SK-N-SH (cell line): ENCODE data around the gene IFIT5. TPM values are rescaled to one million over a fixed set of nuclear protein-coding genes. Genes with fewer than 3 reads are reported as not detected.

ENCODE experiments used
- CTCF ChIA-PET: fragments of 300-600, 350-600 bp; formaldehyde crosslinking; extraction: SDS; loops from one replicate; lab custom pipeline; 2021; lab: Yijun Ruan, JAX
- POLR2A ChIA-PET: fragments of 350-600 bp; sonication (Branson Sonifier 250); formaldehyde crosslinking; extraction: SDS; loops from one replicate; lab custom pipeline; 2020; ENCODE audit warnings: antibody characterized with exemption, inconsistent platforms; lab: Yijun Ruan, JAX
- DNase-seq: peaks from one replicate; pipeline ENCODE4 v3.0.0; 2012
- H2AFZ ChIP-seq: fragments of 200-600 bp; sonication (generic); 2 replicates; pipeline ENCODE4 v1.8.1; 2016; ENCODE audit warnings: antibody characterized with exemption, mild to moderate bottlenecking, low read depth
- H3F3A ChIP-seq: fragments of 200-600 bp; sonication (generic); replicated peaks from 2 replicates; pipeline ENCODE3; 2016; ENCODE audit warnings: antibody characterized with exemption, mild to moderate bottlenecking; ENCODE audit not compliant: insufficient read depth
- H3K27ac ChIP-seq, 2 experiments: fragments of 200-500 bp in 1 of 2; fragments of 200-600 bp in 1 of 2; sonication (Bioruptor generic) in 1 of 2; sonication (generic), shearing (Covaris generic) in 1 of 2; 2 replicates each; pipeline versions ENCODE4 v1.5.1 to v1.6.1; 2014 to 2016; ENCODE audit warnings: low read depth in 2 of 2, inconsistent platforms in 1 of 2, low read length in 1 of 2, mild to moderate bottlenecking in 1 of 2, mixed read lengths in 1 of 2
- H3K27me3 ChIP-seq: fragments of 200-600 bp; sonication (generic), shearing (Covaris generic); 2 replicates; pipeline ENCODE4 v1.6.1; 2016; ENCODE audit warnings: mixed run types; ENCODE audit not compliant: insufficient read depth
- H3K36me3 ChIP-seq, 2 experiments: fragments of 200-500 bp in 1 of 2; fragments of 200-600 bp in 1 of 2; sonication (Bioruptor generic) in 1 of 2; sonication (generic) in 1 of 2; replicated peaks in 1 of 2; 2 replicates each; pipeline versions ENCODE3 to v1.5.1; 2014 to 2016; ENCODE audit warnings: low read length in 1 of 2, mild to moderate bottlenecking in 1 of 2; ENCODE audit not compliant: insufficient read depth in 2 of 2, control insufficient read depth in 1 of 2
- H3K4me1 ChIP-seq, 2 experiments: fragments of 200-500 bp in 1 of 2; fragments of 200-600 bp in 1 of 2; sonication (Bioruptor generic) in 1 of 2; sonication (generic), shearing (Covaris generic) in 1 of 2; 2 replicates each; pipeline versions ENCODE4 v1.5.1 to v1.6.1; 2014 to 2016; ENCODE audit warnings: low read depth in 1 of 2, low read length in 1 of 2, mixed run types in 1 of 2; ENCODE audit not compliant: insufficient read depth in 2 of 2, control insufficient read depth in 1 of 2
- H3K4me2 ChIP-seq: fragments of 200-600 bp; sonication (generic), shearing (Covaris generic); 2 replicates; pipeline ENCODE4 v1.6.1; 2017; ENCODE audit warnings: mixed run types
- H3K4me3 ChIP-seq, 2 experiments: fragments of 200-500 bp in 1 of 2; fragments of 200-600 bp in 1 of 2; sonication (Bioruptor generic) in 1 of 2; sonication (generic), shearing (Covaris generic) in 1 of 2; 2 replicates each; pipeline versions ENCODE4 v1.5.1 to v1.8.1; 2014 to 2016; ENCODE audit warnings: low read depth in 2 of 2, inconsistent platforms in 1 of 2, low read length in 1 of 2, mild to moderate bottlenecking in 1 of 2, mixed read lengths in 1 of 2, moderate library complexity in 1 of 2
- H3K79me2 ChIP-seq: fragments of 200-600 bp; sonication (generic); 2 replicates; pipeline ENCODE4 v1.8.1; 2017; ENCODE audit warnings: mild to moderate bottlenecking; ENCODE audit not compliant: insufficient read depth
- H3K9ac ChIP-seq: fragments of 200-600 bp; sonication (generic); 2 replicates; pipeline ENCODE4 v1.6.1; 2017; ENCODE audit warnings: mixed run types
- H3K9me2 ChIP-seq: fragments of 200-600 bp; sonication (generic); 2 replicates; pipeline ENCODE4 v1.6.1; 2017; ENCODE audit warnings: mixed run types
- H3K9me3 ChIP-seq: fragments of 200-600 bp; sonication (generic); 2 replicates; pipeline ENCODE4 v1.6.1; 2017; ENCODE audit warnings: mixed run types, mild to moderate bottlenecking, moderate library complexity
- H4K20me1 ChIP-seq: fragments of 200-600 bp; sonication (generic); 2 replicates; pipeline ENCODE4 v1.6.1; 2017; ENCODE audit warnings: mild to moderate bottlenecking, mixed run types; ENCODE audit not compliant: insufficient read depth
- ELF1 ChIP-seq: IDR thresholded peaks from 2 replicates; pipeline ENCODE4 v1.4.0; 2012
- EP300 ChIP-seq, 2 experiments: IDR thresholded peaks; 2 replicates each; pipeline versions ENCODE4 v1.4.0 to v1.6.1; 2012; ENCODE audit warnings: borderline replicate concordance in 1 of 2, low read depth in 1 of 2, low read length in 1 of 2
- FOXJ3 ChIP-seq: sonication (generic); formaldehyde crosslinking; IDR thresholded peaks from 2 replicates; pipeline ENCODE4 v1.5.1; 2020; ENCODE audit warnings: mild to moderate bottlenecking, missing genetic modification reagents
- FOXM1 ChIP-seq: IDR thresholded peaks from 2 replicates; pipeline ENCODE4 v1.4.0; 2012; ENCODE audit warnings: low read depth, mild to moderate bottlenecking
- GATA2 ChIP-seq: sonication (generic); formaldehyde crosslinking; IDR thresholded peaks from 2 replicates; pipeline ENCODE4 v1.5.0; 2020; ENCODE audit warnings: mild to moderate bottlenecking, missing genetic modification reagents
- JUND ChIP-seq: IDR thresholded peaks from 2 replicates; pipeline ENCODE4 v1.4.0; 2012
- MAX ChIP-seq: IDR thresholded peaks from 2 replicates; pipeline ENCODE4 v1.4.0; 2012; ENCODE audit warnings: low read depth
- NFIC ChIP-seq: IDR thresholded peaks from 2 replicates; pipeline ENCODE4 v1.4.0; 2012; ENCODE audit warnings: borderline replicate concordance
- POLR2AphosphoS5 ChIP-seq: IDR thresholded peaks from 2 replicates; pipeline ENCODE4 v1.6.1; 2012; ENCODE audit warnings: low read depth, low read length
- RAD21 ChIP-seq: IDR thresholded peaks from 2 replicates; pipeline ENCODE4 v1.6.1; 2012; ENCODE audit warnings: mild to moderate bottlenecking, low read length
- SIN3A ChIP-seq: IDR thresholded peaks from 2 replicates; pipeline ENCODE4 v1.6.1; 2012; ENCODE audit warnings: low read depth, mild to moderate bottlenecking, low read length, moderate library complexity, borderline replicate concordance
- TAF1 ChIP-seq: IDR thresholded peaks from 2 replicates; pipeline ENCODE4 v1.6.1; 2012; ENCODE audit warnings: low read depth, mild to moderate bottlenecking, low read length, moderate library complexity, borderline replicate concordance
- USF1 ChIP-seq: IDR thresholded peaks from 2 replicates; pipeline ENCODE4 v1.4.0; 2012; ENCODE audit warnings: low read depth, borderline replicate concordance
- YY1 ChIP-seq: IDR thresholded peaks from 2 replicates; pipeline ENCODE4 v1.4.0; 2012; ENCODE audit warnings: low read depth, mild to moderate bottlenecking
- WGBS: methylation state at CpG from one replicate; pipeline ENCODE4 v1.1.6; 2017; ENCODE audit warnings: low lambda C conversion rate; 5-methylcytosine and 5-hydroxymethylcytosine counted together
- polyA plus RNA-seq, 3 experiments: library from polyadenylated mRNA; depleted of rRNA; stranded (reverse); fragments of >200 nt; gene quantifications; 2 replicates each; pipeline ENCODE4 v1.2.3, GENCODE V29; 2012
- TF ChIP-seq, protein P1 (sequence below): IDR thresholded peaks from 2 replicates; pipeline ENCODE4 v1.6.1; 2012; ENCODE audit warnings: mild to moderate bottlenecking, low read depth, low read length, moderate library complexity
- TF ChIP-seq, protein P2 (sequence below): IDR thresholded peaks from 2 replicates; pipeline ENCODE4; 2012

IFIT5 gene
- polyA plus RNA-seq, 1 of the 3 experiments (the other 2 are of a cell fraction): 2.7 TPM

DNA sequence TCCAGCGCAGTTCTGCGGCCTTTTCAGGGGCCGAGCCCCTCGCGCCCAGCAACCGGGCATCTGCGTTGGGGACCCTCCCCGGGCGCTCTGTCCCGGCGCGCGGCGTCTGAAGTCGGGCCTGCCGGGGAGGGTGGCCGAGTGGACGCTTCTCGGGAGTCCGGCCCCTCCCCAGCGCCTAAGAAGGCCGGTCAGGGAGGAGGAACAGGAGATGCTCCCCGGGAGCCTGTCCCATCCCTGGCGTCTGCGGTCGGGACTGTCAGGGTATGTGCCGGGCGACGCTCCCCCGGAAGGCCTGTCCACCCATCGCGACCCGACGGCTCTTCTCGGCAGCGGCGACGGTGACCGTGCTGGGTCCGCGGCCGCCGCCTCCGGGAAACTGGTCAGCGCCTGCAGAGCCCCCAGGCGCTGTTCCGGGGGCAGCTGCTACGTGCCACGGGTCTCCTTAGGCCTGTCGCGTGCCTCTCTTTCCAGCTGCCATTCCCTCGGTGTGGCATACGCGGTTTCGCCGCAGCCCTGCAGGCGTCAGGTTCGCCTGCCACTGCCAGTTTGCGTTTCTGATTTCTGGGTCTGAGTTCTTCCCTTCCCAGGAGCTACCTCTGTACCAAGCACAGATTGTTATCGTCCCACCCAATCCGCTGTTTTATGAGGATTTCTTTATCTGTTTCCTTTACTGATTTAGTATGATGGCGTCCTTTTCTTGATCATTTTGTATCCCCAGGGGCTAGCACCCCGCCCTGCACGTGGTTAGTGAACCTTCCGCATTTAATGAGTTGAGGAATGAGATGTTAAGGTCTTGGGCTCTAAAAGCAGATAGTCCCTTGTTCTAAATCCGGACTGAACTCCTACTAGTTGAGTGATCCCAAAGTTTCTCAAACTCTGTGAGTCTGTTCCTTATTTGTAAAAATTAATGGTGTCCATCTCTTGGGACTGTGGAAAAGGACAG is 782 bp downstream of the IFIT5 start:
- 12% methylated on average over 36 of the region's 66 CpGs for WGBS
- H3K27me3 ChIP-seq: no peaks in the 10 kb centered on the region
- H3K36me3 ChIP-seq: peaks cover 8 to 20% of the 10 kb centered on the region in 2 experiments
- H4K20me1 ChIP-seq: no peaks in the 10 kb centered on the region
- H2AFZ ChIP-seq: peak overlapping the region; percentile 99
- peaks cover 17% of the 10 kb centered on the region for H3K79me2 ChIP-seq
- no peaks in the 10 kb centered on the region for H3K9me3 ChIP-seq
- H3K27ac ChIP-seq: peak overlapping the region; percentile 85 to 92
- ChIA-PET POLR2A (interaction anchor here (0.9 to 1.6 kb wide), 2 partner anchors 132 to 164 kb away, joined by 3 read pairs; partner anchors contain the start of gene LIPA), CTCF (interaction anchor here (0.8 to 1.0 kb wide), 2 partner anchors 100 to 149 kb away, joined by 3 read pairs; no protein-coding TSS in a partner anchor)
- peak overlapping the region; percentile 72 to 77 for H3K4me3 ChIP-seq
- TF ChIP-seq, protein P1, sequence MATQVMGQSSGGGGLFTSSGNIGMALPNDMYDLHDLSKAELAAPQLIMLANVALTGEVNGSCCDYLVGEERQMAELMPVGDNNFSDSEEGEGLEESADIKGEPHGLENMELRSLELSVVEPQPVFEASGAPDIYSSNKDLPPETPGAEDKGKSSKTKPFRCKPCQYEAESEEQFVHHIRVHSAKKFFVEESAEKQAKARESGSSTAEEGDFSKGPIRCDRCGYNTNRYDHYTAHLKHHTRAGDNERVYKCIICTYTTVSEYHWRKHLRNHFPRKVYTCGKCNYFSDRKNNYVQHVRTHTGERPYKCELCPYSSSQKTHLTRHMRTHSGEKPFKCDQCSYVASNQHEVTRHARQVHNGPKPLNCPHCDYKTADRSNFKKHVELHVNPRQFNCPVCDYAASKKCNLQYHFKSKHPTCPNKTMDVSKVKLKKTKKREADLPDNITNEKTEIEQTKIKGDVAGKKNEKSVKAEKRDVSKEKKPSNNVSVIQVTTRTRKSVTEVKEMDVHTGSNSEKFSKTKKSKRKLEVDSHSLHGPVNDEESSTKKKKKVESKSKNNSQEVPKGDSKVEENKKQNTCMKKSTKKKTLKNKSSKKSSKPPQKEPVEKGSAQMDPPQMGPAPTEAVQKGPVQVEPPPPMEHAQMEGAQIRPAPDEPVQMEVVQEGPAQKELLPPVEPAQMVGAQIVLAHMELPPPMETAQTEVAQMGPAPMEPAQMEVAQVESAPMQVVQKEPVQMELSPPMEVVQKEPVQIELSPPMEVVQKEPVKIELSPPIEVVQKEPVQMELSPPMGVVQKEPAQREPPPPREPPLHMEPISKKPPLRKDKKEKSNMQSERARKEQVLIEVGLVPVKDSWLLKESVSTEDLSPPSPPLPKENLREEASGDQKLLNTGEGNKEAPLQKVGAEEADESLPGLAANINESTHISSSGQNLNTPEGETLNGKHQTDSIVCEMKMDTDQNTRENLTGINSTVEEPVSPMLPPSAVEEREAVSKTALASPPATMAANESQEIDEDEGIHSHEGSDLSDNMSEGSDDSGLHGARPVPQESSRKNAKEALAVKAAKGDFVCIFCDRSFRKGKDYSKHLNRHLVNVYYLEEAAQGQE: no peak
- no peak for TF ChIP-seq SIN3A
- TF ChIP-seq EP300 (IDR thresholded peaks at IDR 0.05; ENCODE audit: borderline replicate concordance in 1 of 2, low read depth in 1 of 2, low read length in 1 of 2): no peak
- TF ChIP-seq TAF1: no peak
- TF ChIP-seq FOXJ3 (CRISPR knock-in tag): 0 out of 2 replicates have a peak, but pooled peaks have one; percentile 17
- no peak for TF ChIP-seq NFIC
- TF ChIP-seq YY1: 0 out of 2 replicates have a peak, but pooled peaks have one; percentile 5
- TF ChIP-seq POLR2AphosphoS5: no peak
- no peak for TF ChIP-seq RAD21
- TF ChIP-seq FOXM1: no peak
- TF ChIP-seq ELF1: no peak
- no peak for TF ChIP-seq USF1
- TF ChIP-seq JUND: no peak
- TF ChIP-seq MAX: peak; percentile 2; the same call in 1 of the 2 replicates
- peak; percentile 14; the same call in 1 of the 2 replicates for TF ChIP-seq GATA2 (CRISPR knock-in tag)
- TF ChIP-seq, protein P2, sequence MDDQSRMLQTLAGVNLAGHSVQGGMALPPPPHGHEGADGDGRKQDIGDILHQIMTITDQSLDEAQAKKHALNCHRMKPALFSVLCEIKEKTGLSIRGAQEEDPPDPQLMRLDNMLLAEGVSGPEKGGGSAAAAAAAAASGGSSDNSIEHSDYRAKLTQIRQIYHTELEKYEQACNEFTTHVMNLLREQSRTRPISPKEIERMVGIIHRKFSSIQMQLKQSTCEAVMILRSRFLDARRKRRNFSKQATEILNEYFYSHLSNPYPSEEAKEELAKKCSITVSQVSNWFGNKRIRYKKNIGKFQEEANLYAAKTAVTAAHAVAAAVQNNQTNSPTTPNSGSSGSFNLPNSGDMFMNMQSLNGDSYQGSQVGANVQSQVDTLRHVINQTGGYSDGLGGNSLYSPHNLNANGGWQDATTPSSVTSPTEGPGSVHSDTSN: no peak
- peaks cover 6 to 10% of the 10 kb centered on the region in 2 experiments; a peak in 3 of 4 replicates for H3K4me1 ChIP-seq
- no peaks in the 10 kb centered on the region for H3K9me2 ChIP-seq
- H3K4me2 ChIP-seq: peak overlapping the region; percentile 77
- H3K9ac ChIP-seq: peak overlapping the region; percentile 80
- peaks cover 10% of the 10 kb centered on the region for H3F3A ChIP-seq
- peak; percentile 82 for DNase-seq
